Hepatocyte (in vitro differentiated cells): ENCODE results near the gene HSPB2. TPM values are rescaled to one million over a fixed set of nuclear protein-coding genes. Genes with fewer than 3 reads are reported as not detected.
A peak's percentile ranks its signal among the peaks of the same experiment; 100 is the strongest.

Experiments
- DNase-seq: peaks from one replicate; pipeline ENCODE4 v3.0.0-alpha.2; 2016; ENCODE audit warnings: low spot score
- H2AFZ ChIP-seq: fragments of 200-600 bp; sonication (generic); 2 replicates; pipeline ENCODE4 v1.6.0; 2016; ENCODE audit warnings: antibody characterized with exemption, mild to moderate bottlenecking
- H3K27ac ChIP-seq: fragments of 200-600 bp; sonication (generic); 2 replicates; pipeline ENCODE4 v1.5.1; 2016; ENCODE audit warnings: mild to moderate bottlenecking
- H3K27me3 ChIP-seq: fragments of 200-600 bp; sonication (generic); 2 replicates; pipeline ENCODE4 v1.6.1; 2016
- H3K36me3 ChIP-seq: fragments of 200-600 bp; sonication (generic); replicated peaks from 2 replicates; pipeline ENCODE4 v1.5.1; 2016; ENCODE audit warnings: low read depth; ENCODE audit not compliant: insufficient read depth
- H3K4me1 ChIP-seq: fragments of 200-600 bp; sonication (generic); 2 replicates; pipeline ENCODE4 v1.5.1; 2016; ENCODE audit warnings: mild to moderate bottlenecking, moderate library complexity; ENCODE audit not compliant: insufficient read depth
- H3K4me2 ChIP-seq: fragments of 200-600 bp; sonication (generic); 2 replicates; pipeline ENCODE4 v1.6.0; 2016
- H3K4me3 ChIP-seq: fragments of 200-600 bp; sonication (generic); 2 replicates; pipeline ENCODE4 v1.5.1; 2016; ENCODE audit warnings: mild to moderate bottlenecking
- H3K79me2 ChIP-seq: fragments of 200-600 bp; sonication (generic); 2 replicates; pipeline ENCODE4 v1.6.0; 2017; ENCODE audit warnings: mild to moderate bottlenecking
- H3K9me2 ChIP-seq: fragments of 200-600 bp; sonication (generic); replicated peaks from 2 replicates; pipeline ENCODE4 v1.6.0; 2017; ENCODE audit warnings: mild to moderate bottlenecking; ENCODE audit not compliant: insufficient read depth
- H3K9me3 ChIP-seq: fragments of 200-600 bp; sonication (generic); 2 replicates; pipeline ENCODE4 v1.5.1; 2016; ENCODE audit warnings: low read depth, mild to moderate bottlenecking
- H4K20me1 ChIP-seq: fragments of 200-600 bp; sonication (generic); 2 replicates; pipeline ENCODE4 v1.6.0; 2016; ENCODE audit warnings: mild to moderate bottlenecking; ENCODE audit not compliant: insufficient read depth, poor library complexity, severe bottlenecking
- EZH2 ChIP-seq: fragments of 200-600 bp; sonication (generic); IDR thresholded peaks from 2 replicates; pipeline ENCODE4 v1.6.1; 2016; ENCODE audit warnings: antibody characterized with exemption, mild to moderate bottlenecking, borderline replicate concordance
- EZH2phosphoT487 ChIP-seq: fragments of 200-600 bp; sonication (generic); IDR thresholded peaks from one replicate; pipeline ENCODE4 v1.6.1; 2018; ENCODE audit warnings: antibody characterized with exemption, mild to moderate bottlenecking, low read depth, moderate library complexity; ENCODE audit not compliant: unreplicated experiment, severe bottlenecking
- WGBS: methylation state at CpG from one replicate; pipeline ENCODE4 v1.1.6; 2016; ENCODE audit warnings: low lambda C conversion rate; ENCODE audit errors: missing lambda C conversion rate; 5-methylcytosine and 5-hydroxymethylcytosine counted together
- polyA plus RNA-seq: library from polyadenylated mRNA; unstranded; fragments of >200 nt; fragmentation: Nextera tagmentation; extraction: Ambion mirVana; gene quantifications from 2 replicates; pipeline ENCODE4 v1.2.1, GENCODE V29; 2016
- total RNA-seq: library from RNA; depleted of rRNA; stranded (reverse); fragments of >200 nt; gene quantifications from 2 replicates; pipeline ENCODE4 v1.2.3, GENCODE V29; 2014
- TF ChIP-seq, protein P1 (sequence below): fragments of 200-600 bp; sonication (generic); IDR thresholded peaks from 2 replicates; pipeline ENCODE4 v1.5.1; 2016; ENCODE audit warnings: antibody characterized with exemption, mild to moderate bottlenecking; ENCODE audit not compliant: poor library complexity

The HSPB2 gene, protein sequence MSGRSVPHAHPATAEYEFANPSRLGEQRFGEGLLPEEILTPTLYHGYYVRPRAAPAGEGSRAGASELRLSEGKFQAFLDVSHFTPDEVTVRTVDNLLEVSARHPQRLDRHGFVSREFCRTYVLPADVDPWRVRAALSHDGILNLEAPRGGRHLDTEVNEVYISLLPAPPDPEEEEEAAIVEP
- total RNA-seq, result not detected in 2 replicates
- polyA plus RNA-seq, result 0.19 and 0.29 TPM in 2 replicates

DNA sequence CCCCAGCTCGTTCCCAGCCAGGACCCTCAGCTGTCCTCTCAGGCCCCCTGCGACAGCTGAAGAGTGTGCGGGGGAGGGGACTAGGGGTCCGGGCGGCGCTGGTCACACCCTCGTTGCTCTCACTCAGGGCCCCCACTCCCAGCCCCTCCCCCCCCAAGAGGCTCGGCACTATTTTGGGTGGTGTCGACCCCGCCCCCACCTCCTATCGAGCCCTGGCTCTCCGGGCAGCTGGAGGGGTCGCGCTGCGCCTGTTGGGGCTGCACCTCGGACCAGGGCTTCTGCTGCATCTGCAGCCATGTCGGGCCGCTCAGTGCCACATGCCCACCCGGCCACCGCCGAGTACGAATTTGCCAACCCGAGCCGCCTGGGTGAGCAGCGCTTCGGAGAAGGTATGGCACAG is at the start of gene HSPB2:
Gene HSPB2 (plus strand): TSS at position 200 of the 400 bp plus-strand sequence. CDS start 96 bp downstream, at position 296.
- H3K27ac ChIP-seq, result peak within 1 kb of the TSS; percentile 63
- H3K4me2 ChIP-seq, result peak within 1 kb of the TSS; percentile 53
- TF ChIP-seq, protein P1, sequence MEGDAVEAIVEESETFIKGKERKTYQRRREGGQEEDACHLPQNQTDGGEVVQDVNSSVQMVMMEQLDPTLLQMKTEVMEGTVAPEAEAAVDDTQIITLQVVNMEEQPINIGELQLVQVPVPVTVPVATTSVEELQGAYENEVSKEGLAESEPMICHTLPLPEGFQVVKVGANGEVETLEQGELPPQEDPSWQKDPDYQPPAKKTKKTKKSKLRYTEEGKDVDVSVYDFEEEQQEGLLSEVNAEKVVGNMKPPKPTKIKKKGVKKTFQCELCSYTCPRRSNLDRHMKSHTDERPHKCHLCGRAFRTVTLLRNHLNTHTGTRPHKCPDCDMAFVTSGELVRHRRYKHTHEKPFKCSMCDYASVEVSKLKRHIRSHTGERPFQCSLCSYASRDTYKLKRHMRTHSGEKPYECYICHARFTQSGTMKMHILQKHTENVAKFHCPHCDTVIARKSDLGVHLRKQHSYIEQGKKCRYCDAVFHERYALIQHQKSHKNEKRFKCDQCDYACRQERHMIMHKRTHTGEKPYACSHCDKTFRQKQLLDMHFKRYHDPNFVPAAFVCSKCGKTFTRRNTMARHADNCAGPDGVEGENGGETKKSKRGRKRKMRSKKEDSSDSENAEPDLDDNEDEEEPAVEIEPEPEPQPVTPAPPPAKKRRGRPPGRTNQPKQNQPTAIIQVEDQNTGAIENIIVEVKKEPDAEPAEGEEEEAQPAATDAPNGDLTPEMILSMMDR, result no peak
- TF ChIP-seq EZH2, result no peak
- TF ChIP-seq EZH2phosphoT487, result no peak
- H3K4me1 ChIP-seq, result peaks cover 22% of the 10 kb centered on the region
- WGBS, result 95% methylated on average over 14 of the region's 26 CpGs
- no peak for DNase-seq
- no peaks in the 10 kb centered on the region for H3K27me3 ChIP-seq
- no peaks in the 10 kb centered on the region for H3K36me3 ChIP-seq
- no peaks in the 10 kb centered on the region for H4K20me1 ChIP-seq
- H3K79me2 ChIP-seq, result no peaks in the 10 kb centered on the region
- peak within 1 kb of the TSS; percentile 18 for H2AFZ ChIP-seq
- H3K9me2 ChIP-seq, result no peaks in the 10 kb centered on the region
- H3K9me3 ChIP-seq, result no peaks in the 10 kb centered on the region
- no peak within 1 kb of the TSS for H3K4me3 ChIP-seq

DNA sequence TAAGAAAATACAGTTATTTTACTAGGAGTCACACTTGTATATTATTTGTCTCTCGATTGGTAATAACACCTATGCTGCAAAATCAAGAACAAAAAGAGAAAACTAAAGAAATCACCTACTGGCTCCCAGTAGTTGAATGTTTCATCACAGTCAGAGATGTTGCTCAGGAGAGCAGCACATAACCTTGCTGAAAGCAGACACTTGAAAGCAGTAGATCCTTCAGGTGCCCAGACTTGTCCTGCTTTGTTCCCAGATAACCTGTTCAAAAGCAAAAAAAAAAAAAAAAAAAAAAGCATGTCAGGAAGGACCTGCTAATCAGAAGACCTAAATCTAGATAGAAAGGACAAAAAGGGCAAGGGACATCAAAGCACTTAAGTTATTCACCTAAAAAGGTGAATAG is 42.4 kb upstream of the HSPB2 start:
- H3K4me1 ChIP-seq, result peaks cover 11% of the 10 kb centered on the region
- H3K9me2 ChIP-seq, result no peaks in the 10 kb centered on the region
- no peak overlapping the region for H2AFZ ChIP-seq
- TF ChIP-seq EZH2phosphoT487 (no peak), EZH2 (no peak)
- TF ChIP-seq, protein P1, result no peak
- peaks cover 13% of the 10 kb centered on the region for H3K79me2 ChIP-seq
- H3K4me2 ChIP-seq, result peak overlapping the region; percentile 86
- 95% methylated on average over 1 of the region's 1 CpG for WGBS
- no peak for DNase-seq
- H3K36me3 ChIP-seq, result no peaks in the 10 kb centered on the region
- H4K20me1 ChIP-seq, result no peaks in the 10 kb centered on the region
- no peaks in the 10 kb centered on the region for H3K27me3 ChIP-seq
- no peaks in the 10 kb centered on the region for H3K9me3 ChIP-seq
- no peak overlapping the region for H3K4me3 ChIP-seq
- H3K27ac ChIP-seq, result peak overlapping the region; percentile 97

GRCh38 chr11:111870522-111870885 is 42.0 kb upstream of the HSPB2 start:
- Histone ChIP-seq H3K4me3 (peak overlapping the region; percentile 98), H3K27ac (peak overlapping the region; percentile 97), H3K36me3 (no peaks in the 10 kb centered on the region), H3K27me3 (no peaks in the 10 kb centered on the region), H3K79me2 (peaks cover 13% of the 10 kb centered on the region), H4K20me1 (no peaks in the 10 kb centered on the region), H2AFZ (peak overlapping the region; percentile 96), H3K9me2 (no peaks in the 10 kb centered on the region), H3K4me1 (peaks cover 11% of the 10 kb centered on the region), H3K4me2 (peak overlapping the region; percentile 86), H3K9me3 (no peaks in the 10 kb centered on the region)
- TF ChIP-seq EZH2phosphoT487, result no peak
- no peak for TF ChIP-seq EZH2
- TF ChIP-seq, protein P1, result no peak
- no peak for DNase-seq
